C1 segment of cervical spinal cord (tissue), 14 donors: ENCODE data around the gene ZFP57.

ENCODE experiments used
- DNase-seq, 14 donors: peaks; one replicate each; lab custom pipeline; 2025; lab: John Stamatoyannopoulos, UW

ZFP57 gene

GRCh38 chr6:29656157-29656556 is 24.8 kb downstream of the ZFP57 start:
- peak in 3 of 14 donors; percentile 21 to 34 (median 29) for DNase-seq

DNA sequence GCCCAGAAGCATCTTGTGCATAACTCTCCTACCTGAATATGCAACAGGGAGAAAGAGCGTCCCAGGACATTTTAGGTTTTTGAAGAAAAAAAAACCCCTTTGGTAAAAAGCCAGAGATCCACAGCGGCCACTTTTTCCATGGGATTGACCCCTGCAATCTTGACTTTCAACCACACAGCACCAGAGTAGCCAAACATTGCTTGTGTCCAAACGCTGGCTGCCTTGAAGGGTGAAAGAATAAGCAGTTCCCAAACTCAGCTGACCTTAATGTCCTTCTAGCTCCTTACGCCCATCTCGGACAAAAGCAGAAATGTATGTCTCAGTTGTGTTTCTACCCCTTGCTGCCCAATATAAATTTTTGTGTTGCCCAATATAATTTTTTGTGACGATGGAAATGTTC is 25.3 kb downstream of the ZFP57 start:
- peak in 1 of 14 donors; percentile 15 for DNase-seq

- DNase-seq = peak in 2 of 14 donors; percentile 18 to 70
Measured at GRCh38 chr6:29653452-29654038, 27.4 kb downstream of the ZFP57 start.

DNA sequence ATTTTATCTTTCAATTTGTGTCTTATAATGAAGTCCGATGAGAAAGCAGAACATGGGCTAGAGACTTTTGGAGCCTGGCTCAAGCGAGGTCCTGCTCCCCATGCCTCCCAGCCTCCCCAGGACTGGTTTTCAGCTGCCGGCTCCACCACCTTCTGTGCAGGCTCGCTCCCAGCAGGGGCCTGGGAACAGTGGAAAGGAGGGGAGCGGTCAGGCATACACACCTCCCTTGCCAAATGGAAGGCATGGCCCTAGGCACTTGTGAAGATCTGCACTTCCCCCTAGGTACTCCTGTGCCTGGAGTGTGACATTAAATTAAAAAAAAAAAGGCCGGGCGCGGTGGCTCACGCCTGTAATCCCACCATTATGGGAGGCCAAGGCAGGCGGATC is 28.8 kb downstream of the ZFP57 start:
- DNase-seq = no peak

- peak in 1 of 14 donors; percentile 14 for DNase-seq
Measured at GRCh38 chr6:29651413-29652197, 29.3 kb downstream of the ZFP57 start.

DNA sequence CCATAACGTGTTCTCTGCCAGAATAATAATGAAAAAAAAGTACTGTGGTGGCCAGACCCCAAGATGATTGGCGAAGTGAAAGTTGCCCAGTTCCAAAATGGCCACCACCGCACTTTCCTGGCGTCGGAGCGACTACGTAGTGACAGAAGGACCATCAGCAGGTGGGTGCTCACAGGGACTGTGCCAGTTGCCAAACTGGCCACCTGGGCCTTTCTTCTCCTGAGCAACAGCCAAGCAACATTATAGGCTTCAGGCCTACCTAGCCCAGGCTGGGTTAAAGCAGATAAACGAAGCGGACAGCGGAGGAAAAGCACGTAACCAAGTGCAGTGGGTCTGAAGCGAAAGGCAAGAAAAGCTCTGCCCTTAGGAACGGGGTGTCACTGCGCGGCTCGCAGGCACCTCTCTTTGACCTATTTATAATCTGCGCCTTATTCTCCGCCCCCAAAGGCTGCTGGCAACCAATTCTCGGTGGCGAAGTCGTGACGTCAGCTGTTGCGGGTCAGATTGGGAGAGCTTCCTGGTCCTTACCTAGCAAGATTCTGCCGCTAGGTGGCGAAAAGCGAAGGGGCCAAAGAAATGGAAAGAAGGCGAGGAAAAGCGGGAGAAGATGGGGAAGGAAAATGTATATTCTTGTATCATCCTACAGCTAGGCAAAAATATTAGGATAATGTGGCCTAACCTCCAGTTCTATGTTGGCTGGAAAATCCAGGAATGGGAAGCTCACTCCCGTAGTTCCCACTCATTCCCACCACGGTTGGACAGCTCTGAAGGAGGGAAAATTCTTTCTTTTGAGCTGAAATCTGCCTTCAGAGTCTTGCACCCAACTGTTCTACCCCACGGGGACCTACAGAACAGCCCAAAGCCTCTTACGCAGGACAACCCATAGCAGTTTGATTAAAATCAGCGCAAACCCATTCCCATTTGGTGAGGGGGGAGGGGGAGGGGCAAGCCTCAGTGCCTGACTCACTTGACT is 31.0 kb downstream of the ZFP57 start:
- DNase-seq = peak; percentile 38 to 99 (median 93)

DNA sequence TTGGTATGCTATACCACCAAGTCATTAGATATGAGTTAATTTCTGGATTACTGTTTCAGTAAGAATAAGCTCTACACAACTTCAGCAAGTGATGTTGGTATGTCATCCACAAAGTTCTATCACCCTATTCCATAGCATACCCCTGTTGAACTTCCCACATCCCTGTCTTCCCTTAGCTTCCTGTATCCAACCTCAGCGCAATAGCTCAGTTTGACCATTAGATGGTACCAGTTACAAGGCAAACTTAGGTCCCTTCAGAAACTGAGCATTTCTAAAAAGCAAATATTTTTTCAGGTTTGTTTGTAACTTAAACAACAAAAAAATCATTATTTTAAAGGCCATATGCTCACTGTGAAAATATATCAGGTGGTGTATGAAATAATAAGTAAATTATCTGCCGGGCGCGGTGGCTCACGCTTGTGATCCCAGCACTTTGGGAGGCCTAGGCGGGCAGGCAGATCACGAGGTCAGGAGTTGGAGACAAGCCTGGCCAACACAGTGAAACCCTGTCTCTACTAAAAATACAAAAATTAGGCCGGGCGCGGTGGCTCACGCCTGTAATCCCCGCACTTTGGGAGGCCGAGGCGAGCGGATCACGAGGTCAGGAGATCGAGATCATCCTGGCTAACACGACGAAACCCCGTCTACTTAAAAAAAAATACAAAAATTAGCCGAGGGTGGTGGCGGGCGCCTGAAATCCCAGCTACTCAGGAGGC is 32.9 kb downstream of the ZFP57 start:
- DNase-seq = no peak

DNA sequence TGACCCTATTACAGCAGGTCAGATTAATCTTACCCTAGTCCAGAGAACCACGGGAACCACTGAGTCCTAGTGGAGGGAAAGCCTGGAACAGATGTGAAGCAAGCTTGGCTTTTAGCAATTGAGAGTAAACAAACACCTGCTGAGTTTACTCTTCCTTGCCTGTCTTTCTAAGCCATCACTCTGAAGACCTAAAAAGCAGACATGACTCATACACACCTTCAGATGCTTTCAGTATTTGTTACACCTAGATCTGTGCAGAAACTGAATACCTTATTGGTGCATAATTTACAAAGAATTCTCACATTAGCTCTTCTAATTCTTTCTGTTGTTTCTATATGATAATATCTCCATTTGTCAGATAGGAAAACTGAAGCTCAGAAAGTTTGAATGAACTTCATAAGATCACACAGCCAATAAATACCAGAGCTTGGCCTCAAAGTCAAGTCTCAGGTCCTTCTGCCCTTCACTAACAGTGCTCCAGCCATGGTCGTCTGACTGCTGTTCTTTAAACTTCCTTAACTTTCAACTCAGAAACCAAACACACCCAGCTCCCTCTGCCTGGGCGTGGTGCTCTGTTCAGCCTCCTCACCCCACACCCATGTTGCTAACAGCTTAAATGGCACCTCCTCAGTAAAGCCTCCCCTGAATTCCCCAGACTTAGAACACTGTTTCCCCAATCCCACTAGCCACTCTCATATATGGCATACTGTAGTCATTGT is 39.4 kb downstream of the ZFP57 start:
- DNase-seq = no peak

- no peak for DNase-seq
Measured at GRCh38 chr6:29637247-29637646, 43.7 kb downstream of the ZFP57 start.

DNA sequence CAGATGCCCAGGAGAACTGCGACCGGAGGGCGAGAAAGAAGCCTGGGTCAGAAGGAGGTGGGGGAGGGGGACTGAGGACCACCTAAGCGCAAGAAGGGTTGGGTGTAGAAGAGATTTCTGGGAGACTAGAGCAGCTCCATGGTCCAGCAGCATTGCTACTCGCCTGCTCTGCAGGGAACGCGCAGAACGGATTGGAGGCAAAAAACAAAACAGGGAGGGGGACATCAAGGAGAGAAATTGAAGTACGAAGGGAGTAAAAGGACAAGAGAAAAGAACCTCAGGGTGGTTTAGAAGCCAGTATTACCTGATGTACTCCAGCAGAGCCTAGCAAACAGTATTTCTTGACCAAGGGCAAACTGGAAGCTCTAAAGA is 47.4 kb downstream of the ZFP57 start:
- peak in 2 of 14 donors; percentile 48 to 87 for DNase-seq

GRCh38 chr6:29632789-29633533 is 48.0 kb downstream of the ZFP57 start, which contains the start of gene GABBR1:
TSS of gene GABBR1 (minus strand) at chr6:29633183. CDS start at chr6:29632385, 798 bp downstream.
- DNase-seq = peak in 13 of 14 donors; percentile 25 to 94 (median 48)

GRCh38 chr6:29631860-29632731 is 48.9 kb downstream of the ZFP57 start:
- DNase-seq = peak in 9 of 14 donors; percentile 18 to 77 (median 49)

DNA sequence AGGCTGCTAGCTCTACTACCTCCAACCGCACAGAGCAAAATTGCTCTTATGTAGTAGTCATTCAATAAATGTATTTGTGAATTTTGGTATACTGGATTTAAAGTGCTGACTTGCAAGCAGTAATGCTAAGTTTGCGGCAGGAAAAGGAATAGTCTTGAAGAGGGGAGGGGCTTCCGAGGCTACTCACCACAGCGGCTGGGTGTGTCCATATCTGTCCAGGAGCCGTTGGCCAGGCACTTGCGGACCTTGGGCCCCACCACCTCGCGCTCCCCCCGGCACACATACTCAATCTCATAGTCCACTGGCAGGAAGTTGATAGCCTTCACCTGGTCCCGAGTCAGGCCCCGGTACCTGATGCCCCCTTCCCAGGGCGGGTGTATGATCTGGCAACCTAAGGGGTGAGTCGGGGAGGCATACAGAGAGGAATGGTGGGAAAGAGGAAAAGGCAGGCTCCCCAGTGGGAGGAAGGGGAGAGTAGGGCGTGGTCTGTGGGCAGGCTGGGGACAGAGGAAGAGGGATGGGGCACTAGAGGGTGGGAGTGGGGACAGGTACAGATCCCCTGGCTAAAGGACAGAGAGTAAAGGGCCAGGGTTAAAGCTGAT is 49.6 kb downstream of the ZFP57 start:
- peak in 1 of 14 donors; percentile 35 for DNase-seq

GRCh38 chr6:29630315-29630714 is 50.6 kb downstream of the ZFP57 start:
- no peak for DNase-seq

DNA sequence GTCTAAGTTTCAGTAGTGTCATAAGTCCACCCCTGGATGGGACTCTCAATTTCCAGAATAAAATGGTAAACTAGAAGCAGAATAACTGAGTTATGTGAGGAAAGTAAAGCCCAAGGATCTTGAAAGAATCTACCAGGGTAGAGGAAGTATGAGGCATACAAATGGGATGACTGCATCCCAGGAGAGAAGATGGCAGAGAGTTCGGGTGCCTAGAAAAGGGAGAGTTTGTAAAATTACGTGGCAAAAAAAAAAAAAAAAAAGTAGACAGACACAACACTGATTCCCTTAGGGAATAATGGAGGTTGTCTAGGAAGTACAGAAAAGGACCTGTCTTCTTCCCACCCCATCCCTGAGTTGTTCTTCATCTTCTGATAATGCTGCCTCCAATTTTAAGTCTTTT is 51.4 kb downstream of the ZFP57 start:
- DNase-seq = no peak

GRCh38 chr6:29628419-29629281 is 52.3 kb downstream of the ZFP57 start:
- DNase-seq = peak in 11 of 14 donors; percentile 29 to 81 (median 51)

- peak in 11 of 14 donors; percentile 11 to 68 (median 57) for DNase-seq
Measured at GRCh38 chr6:29627755-29628418, 53.1 kb downstream of the ZFP57 start.
